ENCODE results near the gene ETV4.

The ETV4 gene

DNA sequence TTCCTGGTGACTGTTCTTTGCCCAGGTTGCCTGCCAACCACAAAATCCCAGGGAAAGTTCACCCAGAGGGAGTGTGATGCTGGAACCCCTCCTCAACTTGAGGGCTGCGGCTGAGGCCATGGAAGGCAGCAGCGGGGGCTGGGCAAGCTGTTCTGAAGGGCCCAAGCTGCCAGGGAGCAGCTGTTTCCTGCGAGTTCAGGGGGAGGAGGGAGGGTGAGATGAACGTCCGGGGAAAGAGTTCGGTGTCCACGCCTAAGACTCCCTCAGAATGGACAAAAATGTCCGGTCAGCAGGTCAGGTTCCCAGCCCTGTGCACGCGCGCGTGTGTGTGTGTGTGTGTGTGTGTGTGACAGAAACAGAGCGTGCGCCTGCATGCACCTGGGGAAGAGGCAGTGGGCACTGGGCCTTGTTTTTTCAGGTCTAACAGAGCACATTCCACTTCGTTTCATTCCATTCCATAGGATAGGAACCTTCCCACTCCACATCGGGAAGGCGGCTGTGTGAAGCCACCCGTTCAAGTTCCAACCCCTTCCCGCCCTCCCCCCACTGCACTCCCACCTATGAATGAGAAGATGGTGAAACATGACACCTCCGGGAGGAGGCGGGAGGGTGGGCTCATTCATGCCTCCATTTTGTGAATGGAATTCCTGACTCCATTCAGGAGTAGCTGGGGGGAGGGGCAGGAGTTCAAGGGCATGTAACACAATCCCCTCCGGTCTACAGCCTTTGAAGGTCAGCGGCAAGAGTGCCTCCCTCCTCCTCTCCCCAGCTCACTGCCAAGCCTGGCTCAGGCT, 15.7 kb downstream of the ETV4 start:
- TF ChIP-seq, protein P1, sequence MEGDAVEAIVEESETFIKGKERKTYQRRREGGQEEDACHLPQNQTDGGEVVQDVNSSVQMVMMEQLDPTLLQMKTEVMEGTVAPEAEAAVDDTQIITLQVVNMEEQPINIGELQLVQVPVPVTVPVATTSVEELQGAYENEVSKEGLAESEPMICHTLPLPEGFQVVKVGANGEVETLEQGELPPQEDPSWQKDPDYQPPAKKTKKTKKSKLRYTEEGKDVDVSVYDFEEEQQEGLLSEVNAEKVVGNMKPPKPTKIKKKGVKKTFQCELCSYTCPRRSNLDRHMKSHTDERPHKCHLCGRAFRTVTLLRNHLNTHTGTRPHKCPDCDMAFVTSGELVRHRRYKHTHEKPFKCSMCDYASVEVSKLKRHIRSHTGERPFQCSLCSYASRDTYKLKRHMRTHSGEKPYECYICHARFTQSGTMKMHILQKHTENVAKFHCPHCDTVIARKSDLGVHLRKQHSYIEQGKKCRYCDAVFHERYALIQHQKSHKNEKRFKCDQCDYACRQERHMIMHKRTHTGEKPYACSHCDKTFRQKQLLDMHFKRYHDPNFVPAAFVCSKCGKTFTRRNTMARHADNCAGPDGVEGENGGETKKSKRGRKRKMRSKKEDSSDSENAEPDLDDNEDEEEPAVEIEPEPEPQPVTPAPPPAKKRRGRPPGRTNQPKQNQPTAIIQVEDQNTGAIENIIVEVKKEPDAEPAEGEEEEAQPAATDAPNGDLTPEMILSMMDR (IDR thresholded peaks at IDR 0.05; ENCODE audit: extremely low read depth, insufficient read depth, missing control alignments), result no peak
- DNase-seq (ENCODE audit: low spot score), result no peak
- in situ Hi-C loops (cut with MboI; ENCODE audit: low pct_unique_long_range_greater_than_20kb, low sequenced_read_pairs, unreplicated experiment), result no loop called here

GRCh38 chr17:43529947-43530287, 16.2 kb downstream of the ETV4 start:
- DNase-seq (ENCODE audit: low spot score), result no peak
- in situ Hi-C loops (cut with MboI; ENCODE audit: low pct_unique_long_range_greater_than_20kb, low sequenced_read_pairs, unreplicated experiment), result no loop called here
- TF ChIP-seq, protein P1 (IDR thresholded peaks at IDR 0.05; ENCODE audit: extremely low read depth, insufficient read depth, missing control alignments), result no peak

DNA sequence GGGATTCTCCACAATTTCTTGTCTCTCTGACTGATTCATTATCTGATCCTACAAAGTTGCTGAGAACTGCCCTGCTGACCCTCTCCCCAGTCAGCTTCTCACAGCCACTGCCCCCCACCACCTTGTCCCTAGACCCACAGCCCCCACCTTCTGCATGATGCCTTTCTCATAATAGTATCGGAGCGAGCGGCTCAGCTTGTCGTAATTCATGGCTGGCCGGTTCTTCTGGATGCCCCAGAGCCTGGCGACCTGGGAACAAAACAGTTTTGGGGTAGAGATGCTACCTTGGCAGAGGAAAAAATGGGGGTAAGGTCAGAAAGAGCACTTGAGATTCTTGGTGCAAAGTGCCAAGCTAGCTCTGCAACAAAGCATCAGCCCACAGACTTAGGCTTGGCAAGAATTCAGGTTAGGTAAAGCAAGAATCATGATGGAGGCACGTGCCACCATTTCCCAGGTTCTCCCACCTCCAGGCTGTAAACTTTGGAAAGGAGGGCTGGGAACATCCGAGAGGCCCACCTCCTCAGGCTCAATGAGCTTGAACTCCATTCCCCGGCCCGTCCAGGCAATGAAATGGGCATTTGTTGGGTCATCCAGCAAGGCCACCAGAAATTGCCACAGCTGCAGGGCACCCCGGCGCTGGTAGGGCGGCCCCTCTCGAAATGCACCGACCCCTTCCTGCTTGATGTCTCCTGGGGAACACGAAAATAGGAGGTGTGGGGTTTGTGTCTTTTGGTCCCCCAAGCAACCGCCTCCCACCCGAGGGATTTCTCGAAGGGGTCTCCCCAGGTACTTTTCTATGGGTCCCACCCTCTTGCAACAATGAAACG, 16.9 kb downstream of the ETV4 start:
- in situ Hi-C loops (cut with MboI; ENCODE audit: low pct_unique_long_range_greater_than_20kb, low sequenced_read_pairs, unreplicated experiment), result no loop called here
- TF ChIP-seq, protein P1 (IDR thresholded peaks at IDR 0.05; ENCODE audit: extremely low read depth, insufficient read depth, missing control alignments), result no peak
- no peak for DNase-seq (ENCODE audit: low spot score)

DNA sequence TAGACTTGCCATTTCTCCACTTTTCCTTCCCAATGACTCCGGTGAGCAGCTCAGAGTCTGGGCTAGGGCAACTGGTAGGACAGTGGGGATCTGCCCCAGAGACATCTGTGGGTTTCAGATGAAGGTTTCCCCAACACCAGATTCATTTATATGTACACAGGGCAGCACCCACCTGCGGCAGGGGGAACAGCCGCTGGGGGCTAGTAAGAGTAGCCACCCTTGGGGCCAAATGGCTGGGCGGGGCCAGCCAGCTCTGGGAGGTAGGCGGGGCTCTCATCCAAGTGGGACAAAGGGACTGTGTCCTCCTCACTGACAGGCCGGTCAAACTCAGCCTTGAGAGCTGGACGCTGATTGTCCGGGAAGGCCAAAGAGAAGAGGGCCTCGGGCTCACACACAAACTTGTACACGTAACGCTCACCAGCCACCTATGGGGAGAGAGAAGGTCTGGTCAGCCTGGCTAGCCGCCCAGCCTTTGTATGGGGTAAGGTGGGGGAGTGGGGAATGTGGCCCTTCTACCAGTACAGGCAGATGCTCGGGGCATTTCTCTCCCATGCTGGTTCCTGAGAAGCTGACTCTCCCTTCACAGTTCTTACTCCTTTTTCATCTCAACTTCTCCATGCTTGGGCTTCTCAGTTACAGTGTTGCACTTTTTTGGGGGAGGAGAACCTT, 17.7 kb downstream of the ETV4 start:
- in situ Hi-C loops (cut with MboI; ENCODE audit: low pct_unique_long_range_greater_than_20kb, low sequenced_read_pairs, unreplicated experiment), result no loop called here
- DNase-seq (ENCODE audit: low spot score), result no peak

GRCh38 chr17:43526886-43527648, 19.1 kb downstream of the ETV4 start:
- no peak for DNase-seq (ENCODE audit: low spot score)
- TF ChIP-seq, protein P1 (IDR thresholded peaks at IDR 0.05; ENCODE audit: extremely low read depth, insufficient read depth, missing control alignments), result no peak
- in situ Hi-C loops (cut with MboI; ENCODE audit: low pct_unique_long_range_greater_than_20kb, low sequenced_read_pairs, unreplicated experiment), result no loop called here

More for the DNA sequence above, 17.7 kb downstream of the ETV4 start:
- TF ChIP-seq, protein P1 (IDR thresholded peaks at IDR 0.05; ENCODE audit: extremely low read depth, insufficient read depth, missing control alignments), result no peak

Measured in GM13977 (cell line).